ENCODE data around the gene UBE3D.

UBE3D gene

DNA sequence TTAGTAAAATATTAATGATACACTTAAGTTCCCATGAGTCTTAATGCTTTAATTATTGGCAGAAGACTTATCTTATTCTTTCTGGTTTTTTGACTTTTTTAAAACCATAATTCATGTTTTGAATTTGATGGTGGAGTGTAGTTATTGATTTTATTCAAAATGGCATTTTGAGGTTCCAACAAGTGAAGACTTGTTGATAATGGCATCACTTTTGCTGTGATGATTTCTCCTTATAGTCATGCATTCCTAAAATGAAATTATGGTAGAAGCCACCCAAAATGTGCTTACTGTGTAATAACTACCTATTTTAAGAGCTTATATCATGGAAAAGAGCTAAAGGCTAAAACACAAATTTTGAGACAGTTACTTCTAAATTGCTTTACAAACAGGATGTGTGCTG, 4.0 kb upstream of the UBE3D start:
- no peak overlapping the region for H3K4me3 Mint-ChIP-seq
- H3K36me3 Mint-ChIP-seq (ENCODE audit: low read depth), result peaks cover 17% of the 10 kb centered on the region
- no peak for DNase-seq
- no peaks in the 10 kb centered on the region for H3K9me3 Mint-ChIP-seq
- peaks cover 43% of the 10 kb centered on the region for H3K4me1 Mint-ChIP-seq (ENCODE audit: low read depth)
- H3K27ac Mint-ChIP-seq, result no peak overlapping the region
- H3K27me3 Mint-ChIP-seq, result no peaks in the 10 kb centered on the region

DNA sequence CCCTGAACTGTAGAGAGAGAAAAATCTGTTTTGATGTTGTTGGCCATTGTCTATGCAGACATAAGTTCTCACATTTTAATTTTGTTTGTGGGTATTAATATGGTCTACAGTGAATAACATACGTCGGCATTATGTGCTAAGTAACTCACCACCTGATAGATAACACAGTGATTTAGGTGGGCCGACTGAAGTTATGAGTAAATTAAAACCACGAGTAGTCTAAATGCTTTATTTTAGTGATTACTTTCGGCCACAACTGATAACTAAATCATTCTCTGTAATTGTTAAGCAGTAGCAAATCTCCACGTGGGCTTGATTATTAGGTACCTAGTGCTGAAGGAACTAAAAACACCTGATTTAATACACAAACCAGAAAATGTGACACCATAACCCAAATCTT, 3.0 kb upstream of the UBE3D start:
- peaks cover 17% of the 10 kb centered on the region for H3K36me3 Mint-ChIP-seq (ENCODE audit: low read depth)
- peaks cover 49% of the 10 kb centered on the region for H3K4me1 Mint-ChIP-seq (ENCODE audit: low read depth)
- no peak for DNase-seq
- no peaks in the 10 kb centered on the region for H3K9me3 Mint-ChIP-seq
- H3K27ac Mint-ChIP-seq, result peak overlapping the region; percentile 93
- peak overlapping the region; percentile 87 for H3K4me3 Mint-ChIP-seq
- no peaks in the 10 kb centered on the region for H3K27me3 Mint-ChIP-seq

DNA sequence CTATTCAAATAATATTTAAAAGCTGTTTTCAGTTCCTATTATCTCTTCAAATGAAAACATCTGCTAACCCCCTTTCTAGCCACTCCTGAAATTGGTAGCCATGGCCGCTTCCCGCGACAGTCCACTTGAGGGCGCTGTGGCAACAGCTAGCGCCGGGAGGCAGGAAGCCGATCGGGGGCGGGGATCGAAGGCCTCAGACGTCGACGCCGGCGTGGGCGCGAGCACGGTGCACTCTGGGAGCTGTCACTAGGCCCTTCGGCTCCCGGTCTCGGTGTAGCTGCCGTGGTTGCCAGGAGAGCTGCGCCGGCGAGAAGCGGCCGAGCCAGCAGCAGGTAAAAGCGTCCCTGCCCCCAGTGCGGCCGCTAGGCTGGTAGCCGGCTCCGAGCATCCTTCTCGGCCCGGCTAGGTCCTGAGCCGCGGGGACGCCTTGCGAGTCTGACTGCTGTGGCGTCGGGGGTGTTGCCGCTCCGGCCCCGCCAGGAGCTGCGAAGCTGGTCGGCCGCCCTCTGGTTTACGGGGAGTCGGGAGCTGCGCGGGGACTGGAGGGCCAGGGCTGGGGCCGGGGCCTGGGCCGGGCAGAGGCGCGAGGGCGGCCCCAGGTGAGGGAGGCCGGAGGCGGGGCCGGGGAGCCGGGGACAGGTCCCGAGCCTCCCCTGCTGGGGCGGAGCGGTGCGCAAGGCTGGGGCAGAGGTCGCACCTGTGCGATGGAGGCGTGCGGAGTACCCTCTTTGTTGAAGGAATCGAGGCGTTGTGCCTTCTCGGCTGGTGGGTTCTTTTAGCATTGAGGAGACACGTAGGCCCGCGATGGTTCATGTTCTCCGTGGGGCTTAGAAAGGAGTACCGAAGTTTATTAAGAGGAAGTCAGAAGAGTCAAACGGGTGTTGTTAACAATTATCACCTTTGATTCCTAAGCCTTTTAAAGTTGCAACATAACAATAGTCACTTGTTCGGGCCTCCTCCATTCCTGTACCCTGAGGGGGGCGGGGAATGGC, 2.1 kb upstream of the UBE3D start, which contains the start of gene DOP1A:
Gene DOP1A (plus strand): TSS at position 224 of the 992 bp plus-strand sequence. CDS start 29,307 bp downstream, outside the sequence.
- no peaks in the 10 kb centered on the region for H3K27me3 Mint-ChIP-seq
- H3K4me1 Mint-ChIP-seq (ENCODE audit: low read depth), result peaks cover 49% of the 10 kb centered on the region
- DNase-seq, result peak; percentile 98
- no peaks in the 10 kb centered on the region for H3K9me3 Mint-ChIP-seq
- peak within 1 kb of the TSS; percentile 93 for H3K27ac Mint-ChIP-seq
- peak within 1 kb of the TSS; percentile 87 for H3K4me3 Mint-ChIP-seq
- peaks cover 19% of the 10 kb centered on the region for H3K36me3 Mint-ChIP-seq (ENCODE audit: low read depth)

DNA sequence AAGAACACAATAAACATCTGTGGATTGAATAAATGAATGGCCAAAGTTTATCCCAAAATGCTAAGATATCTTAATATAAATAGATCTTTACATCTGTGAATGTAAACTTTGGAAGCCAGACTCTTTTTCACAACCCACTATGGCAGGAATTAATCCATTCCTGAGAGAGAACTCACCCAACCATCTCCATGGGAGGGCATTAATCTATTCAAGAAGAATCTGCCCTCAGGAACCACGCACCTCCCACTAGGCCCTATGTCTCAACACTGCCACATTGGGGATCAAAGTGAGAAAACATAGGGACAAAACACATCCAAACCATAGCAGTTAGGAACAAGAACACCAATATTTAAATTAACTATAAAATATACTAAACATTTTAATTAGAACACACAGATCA, 3.4 kb downstream of the UBE3D start:
- Mint-ChIP-seq H3K36me3 (ENCODE audit: low read depth) (peaks cover 49% of the 10 kb centered on the region), H3K9me3 (no peaks in the 10 kb centered on the region), H3K27ac (no peak overlapping the region), H3K27me3 (no peaks in the 10 kb centered on the region), H3K4me1 (ENCODE audit: low read depth) (peaks cover 33% of the 10 kb centered on the region), H3K4me3 (no peak overlapping the region)
- no peak for DNase-seq

DNA sequence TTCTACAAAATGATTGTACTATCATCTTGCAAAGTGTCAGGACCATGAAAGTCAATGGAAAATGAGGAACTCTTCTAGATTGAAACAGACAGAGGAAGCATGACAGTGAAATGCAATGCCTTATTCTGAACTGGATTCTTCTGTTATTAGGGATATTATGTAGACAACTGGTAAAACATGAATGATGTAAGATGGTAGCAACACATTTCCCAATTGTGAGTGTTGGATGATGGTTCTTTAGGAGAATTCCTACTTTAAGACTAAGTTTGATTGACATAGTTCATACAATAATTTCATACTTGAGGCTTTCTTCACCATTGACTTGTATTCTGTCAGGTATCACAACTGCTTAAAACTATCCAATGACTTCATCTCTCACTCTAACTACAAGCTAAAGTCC, 4.5 kb downstream of the UBE3D start:
- no peak for DNase-seq
- Mint-ChIP-seq H3K4me3 (no peak overlapping the region), H3K4me1 (ENCODE audit: low read depth) (peaks cover 32% of the 10 kb centered on the region), H3K36me3 (ENCODE audit: low read depth) (peaks cover 60% of the 10 kb centered on the region), H3K27ac (no peak overlapping the region), H3K9me3 (no peaks in the 10 kb centered on the region), H3K27me3 (no peaks in the 10 kb centered on the region)

DNA sequence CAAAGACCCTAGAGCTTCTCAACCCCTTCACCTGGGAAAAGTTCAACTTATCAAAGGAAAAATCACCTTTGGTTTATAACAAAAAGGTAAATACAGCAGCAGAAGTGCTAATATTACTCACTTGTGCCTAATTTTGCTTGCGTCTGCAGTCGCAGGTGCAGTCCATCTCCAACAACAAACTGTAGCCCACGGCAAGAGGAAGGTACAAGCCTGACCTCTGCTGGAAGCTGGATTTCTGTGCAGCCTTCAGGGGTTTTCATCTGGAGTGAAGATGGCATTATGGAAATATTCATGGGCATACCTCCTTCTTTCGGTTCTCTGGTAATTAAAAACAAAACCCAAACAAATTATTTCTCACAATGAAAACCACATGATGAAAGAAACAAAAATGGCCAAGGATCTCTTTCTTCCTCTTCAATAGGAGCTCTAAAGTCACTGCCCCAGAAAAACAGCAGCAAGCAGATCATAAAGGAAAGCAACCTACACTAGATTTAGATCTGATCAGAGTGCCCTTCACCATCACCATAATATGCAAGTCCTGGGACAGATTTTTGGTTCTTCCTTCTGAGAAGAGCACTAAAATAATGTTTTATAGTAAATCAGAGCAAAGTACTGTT, 7.8 kb downstream of the UBE3D start:
- no peak for DNase-seq
- H3K9me3 Mint-ChIP-seq, result no peaks in the 10 kb centered on the region
- H3K36me3 Mint-ChIP-seq (ENCODE audit: low read depth), result peaks cover 76% of the 10 kb centered on the region
- H3K27me3 Mint-ChIP-seq, result no peaks in the 10 kb centered on the region
- H3K4me1 Mint-ChIP-seq (ENCODE audit: low read depth), result peaks cover 14% of the 10 kb centered on the region
- no peak overlapping the region for H3K4me3 Mint-ChIP-seq
- no peak overlapping the region for H3K27ac Mint-ChIP-seq

DNA sequence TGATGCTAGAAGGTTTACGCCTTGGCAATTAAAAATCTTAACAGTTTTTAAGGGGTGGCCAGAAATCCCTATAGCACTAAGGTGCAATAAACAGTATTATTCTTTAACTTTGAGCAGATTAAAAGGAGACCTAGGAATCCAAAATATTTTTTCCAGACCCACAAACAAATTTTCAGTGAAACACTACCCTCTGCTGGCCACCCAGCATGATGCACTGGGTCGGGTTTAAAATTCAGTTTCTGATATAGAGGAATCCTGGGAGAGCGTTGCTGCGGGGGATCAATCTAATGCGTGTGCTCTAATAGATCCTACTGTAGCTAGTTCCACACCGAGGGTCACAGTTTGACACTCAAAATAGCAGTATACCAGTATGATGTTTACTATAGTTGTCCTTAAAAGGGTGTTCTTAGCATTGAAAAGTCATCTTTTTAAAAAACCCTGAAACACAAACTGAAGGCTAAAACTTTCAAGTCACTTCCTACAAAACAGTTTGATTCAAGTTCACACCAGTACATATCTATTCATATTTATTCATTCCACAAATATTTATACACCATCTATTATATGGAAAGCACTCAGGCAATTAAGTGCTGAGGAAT, 10.2 kb downstream of the UBE3D start:
- Mint-ChIP-seq H3K27ac (no peak overlapping the region), H3K9me3 (no peaks in the 10 kb centered on the region), H3K4me3 (no peak overlapping the region), H3K27me3 (no peaks in the 10 kb centered on the region), H3K36me3 (ENCODE audit: low read depth) (peaks cover 80% of the 10 kb centered on the region), H3K4me1 (ENCODE audit: low read depth) (peaks cover 3% of the 10 kb centered on the region)
- peak; percentile 38 for DNase-seq

DNA sequence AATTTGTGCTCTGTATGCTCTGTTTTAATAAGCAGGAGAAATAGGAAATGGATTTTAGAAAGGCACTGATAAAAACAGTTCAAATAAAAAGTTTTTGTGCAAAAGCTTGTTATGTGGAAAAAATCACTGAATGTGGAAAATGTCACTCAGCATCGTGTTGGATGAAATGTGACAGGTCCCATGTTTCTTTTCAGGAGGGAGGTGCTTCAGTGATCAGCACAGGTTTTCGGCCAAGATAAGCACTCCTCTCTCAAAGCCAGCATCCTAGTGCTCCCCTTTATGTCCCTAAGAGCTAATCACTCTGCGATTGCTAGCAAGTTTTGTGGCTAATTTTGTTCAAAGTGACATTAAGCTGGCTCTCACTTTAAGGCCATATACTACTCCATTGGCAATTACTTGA, 12.0 kb downstream of the UBE3D start:
- Mint-ChIP-seq H3K27ac (no peak overlapping the region), H3K9me3 (no peaks in the 10 kb centered on the region), H3K4me1 (ENCODE audit: low read depth) (peaks cover 3% of the 10 kb centered on the region), H3K4me3 (no peak overlapping the region), H3K36me3 (ENCODE audit: low read depth) (peaks cover 83% of the 10 kb centered on the region), H3K27me3 (no peaks in the 10 kb centered on the region)
- no peak for DNase-seq

DNA sequence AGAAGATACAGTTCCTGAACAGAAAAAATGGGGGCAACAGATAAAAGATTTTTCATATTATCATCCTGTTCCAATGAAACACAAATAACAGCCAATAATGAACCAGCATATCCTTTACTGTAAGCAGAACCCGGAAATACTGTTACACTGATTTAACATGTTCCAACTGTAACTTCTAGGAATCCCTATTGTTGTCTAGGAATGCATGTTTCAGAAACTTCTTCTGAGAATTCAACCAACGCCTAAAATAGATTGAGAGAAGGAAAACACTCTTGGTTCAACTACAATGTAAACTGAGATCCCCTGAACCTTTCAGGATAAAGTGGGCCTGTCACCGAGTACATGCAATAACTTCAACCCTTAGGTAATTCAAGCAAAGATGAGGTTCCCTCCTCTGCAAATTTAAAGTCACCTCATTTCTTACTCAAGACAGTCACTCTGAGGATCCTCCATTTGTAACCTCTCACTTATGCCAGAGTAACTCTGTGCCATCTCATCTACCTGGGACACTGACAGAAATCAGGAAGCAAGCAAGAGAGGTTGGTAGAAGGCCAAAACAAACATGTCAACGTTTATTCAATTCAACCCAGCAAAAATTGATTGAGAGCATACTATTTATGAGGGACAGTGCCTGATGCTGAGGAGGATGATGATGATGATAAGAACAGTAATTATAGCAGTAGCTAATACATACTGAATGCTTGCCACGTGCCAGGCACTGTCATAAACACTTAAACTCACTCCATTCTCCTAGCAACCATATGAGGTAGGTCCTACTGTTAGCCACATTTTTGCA, 14.1 kb downstream of the UBE3D start:
- Mint-ChIP-seq H3K27ac (no peak overlapping the region), H3K4me3 (no peak overlapping the region), H3K36me3 (ENCODE audit: low read depth) (peaks cover 72% of the 10 kb centered on the region), H3K4me1 (ENCODE audit: low read depth) (no peaks in the 10 kb centered on the region), H3K9me3 (no peaks in the 10 kb centered on the region), H3K27me3 (no peaks in the 10 kb centered on the region)
- no peak for DNase-seq

DNA sequence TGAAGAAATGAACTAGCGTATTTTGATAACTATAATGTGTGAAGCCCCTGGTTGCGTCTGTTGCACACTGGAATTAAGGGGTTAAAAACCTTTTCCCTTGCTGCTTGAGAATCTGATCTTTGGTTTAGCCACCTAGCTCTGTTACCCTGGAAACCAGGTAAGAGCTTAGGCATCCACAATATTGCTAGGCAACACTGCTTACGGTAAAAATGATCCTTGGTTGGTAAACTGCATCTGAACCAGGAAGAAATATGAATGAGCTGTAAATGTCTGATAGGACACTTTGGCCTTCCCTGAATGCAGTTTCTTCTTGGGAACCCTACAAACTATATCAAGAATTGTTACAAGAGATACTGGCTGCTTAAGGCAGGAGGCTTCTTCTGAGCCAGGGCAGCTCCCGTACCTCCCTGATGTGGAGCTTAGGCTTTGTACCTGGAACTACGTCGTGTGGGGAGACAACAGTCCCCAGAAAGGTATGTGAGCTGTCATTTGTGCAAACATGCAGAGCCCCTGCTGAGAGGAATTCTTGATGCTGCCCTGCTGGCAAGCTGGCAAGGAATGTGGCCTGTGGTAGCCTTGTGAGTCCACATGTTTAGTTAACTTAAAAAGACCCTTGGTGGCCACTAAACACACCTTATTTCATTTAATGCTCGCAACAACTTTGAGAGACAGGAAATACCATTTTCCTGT, 18.4 kb downstream of the UBE3D start:
- no peak overlapping the region for H3K27ac Mint-ChIP-seq
- no peaks in the 10 kb centered on the region for H3K4me1 Mint-ChIP-seq (ENCODE audit: low read depth)
- peaks cover 60% of the 10 kb centered on the region for H3K36me3 Mint-ChIP-seq (ENCODE audit: low read depth)
- no peak for DNase-seq
- no peak overlapping the region for H3K4me3 Mint-ChIP-seq
- H3K27me3 Mint-ChIP-seq, result no peaks in the 10 kb centered on the region
- no peaks in the 10 kb centered on the region for H3K9me3 Mint-ChIP-seq

DNA sequence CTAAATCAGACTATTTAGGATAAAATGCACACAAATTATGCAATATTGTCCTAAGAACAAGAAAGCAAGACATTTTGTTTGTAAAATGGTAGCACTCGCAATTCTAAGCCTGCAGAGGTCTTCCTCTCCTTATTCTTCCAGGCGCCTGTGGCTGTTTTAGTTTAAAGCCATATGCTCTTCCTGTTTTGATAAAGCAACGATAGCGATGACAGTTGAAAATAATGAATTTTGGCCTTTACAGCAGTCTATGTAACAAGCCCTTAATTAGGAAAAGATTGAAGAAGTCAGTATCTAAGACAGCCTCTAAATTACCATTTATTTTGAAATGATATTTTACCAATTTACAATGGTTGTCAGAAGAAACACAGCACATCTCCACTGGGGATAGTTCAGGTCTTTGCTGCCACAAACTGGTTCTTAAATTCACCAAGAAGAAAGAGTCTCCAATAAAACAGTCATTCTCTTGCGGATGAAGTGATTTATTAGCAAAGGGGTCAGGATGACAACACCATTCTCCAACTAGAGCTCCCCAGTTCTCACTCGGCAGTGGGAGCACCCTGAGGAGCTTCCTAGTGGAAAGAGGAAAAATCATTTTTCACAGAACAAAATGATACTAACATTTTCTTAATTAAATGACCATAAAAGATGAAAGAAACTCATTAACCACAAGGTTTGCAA, 21.4 kb downstream of the UBE3D start:
- Mint-ChIP-seq H3K4me1 (ENCODE audit: low read depth) (no peaks in the 10 kb centered on the region), H3K36me3 (ENCODE audit: low read depth) (peaks cover 47% of the 10 kb centered on the region), H3K27me3 (no peaks in the 10 kb centered on the region), H3K27ac (no peak overlapping the region), H3K9me3 (no peaks in the 10 kb centered on the region), H3K4me3 (no peak overlapping the region)
- no peak for DNase-seq

DNA sequence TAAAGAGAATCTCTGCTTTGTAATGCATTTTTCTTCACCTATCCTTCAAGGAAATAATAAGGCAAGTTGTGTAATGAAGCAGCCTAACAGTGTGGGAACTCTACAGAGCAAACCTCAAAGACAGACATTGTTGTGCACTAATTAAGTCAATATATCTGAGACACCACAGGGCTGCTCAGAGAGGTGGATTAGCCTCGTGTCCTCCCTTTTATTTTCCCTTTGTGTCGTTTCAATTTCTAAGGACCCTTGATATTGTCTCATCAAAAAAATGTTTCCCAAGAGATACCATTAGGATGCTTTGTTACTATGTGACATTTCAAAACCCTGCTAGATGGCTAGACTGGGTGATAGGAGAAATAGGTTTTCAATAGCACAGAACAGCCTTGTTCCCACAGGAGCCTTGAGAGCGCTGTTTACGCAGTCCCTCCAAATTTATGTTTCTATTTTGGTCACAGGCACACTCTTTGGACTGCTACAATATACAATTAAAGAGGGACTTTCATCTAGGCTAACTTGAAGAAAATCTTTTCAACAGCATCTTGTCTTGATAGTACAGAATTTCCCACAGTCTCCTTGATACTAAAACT, 23.1 kb downstream of the UBE3D start:
- Mint-ChIP-seq H3K36me3 (ENCODE audit: low read depth) (peaks cover 45% of the 10 kb centered on the region), H3K27ac (no peak overlapping the region), H3K9me3 (no peaks in the 10 kb centered on the region), H3K4me1 (ENCODE audit: low read depth) (no peaks in the 10 kb centered on the region), H3K4me3 (no peak overlapping the region), H3K27me3 (no peaks in the 10 kb centered on the region)
- DNase-seq, result no peak

DNA sequence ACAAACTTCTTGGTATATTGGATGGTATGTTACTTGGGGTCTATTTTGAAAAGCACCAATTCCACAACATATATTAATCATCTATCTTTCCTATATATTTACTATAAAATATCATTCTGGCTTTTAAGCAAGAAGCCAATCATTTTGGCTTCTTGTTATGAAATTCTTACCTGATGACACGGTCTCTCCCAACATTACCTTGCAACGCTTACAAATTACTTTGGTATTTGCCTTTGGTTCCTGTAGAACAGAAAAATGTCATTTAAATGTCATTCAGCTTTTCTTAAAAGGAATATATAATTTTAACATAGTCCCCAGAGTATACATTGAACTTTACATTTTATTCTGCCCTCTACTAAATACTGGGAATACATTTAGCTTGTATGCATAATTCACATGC, 27.4 kb downstream of the UBE3D start:
- H3K36me3 Mint-ChIP-seq (ENCODE audit: low read depth), result peaks cover 63% of the 10 kb centered on the region
- no peaks in the 10 kb centered on the region for H3K27me3 Mint-ChIP-seq
- H3K4me1 Mint-ChIP-seq (ENCODE audit: low read depth), result no peaks in the 10 kb centered on the region
- peaks cover 2% of the 10 kb centered on the region for H3K9me3 Mint-ChIP-seq
- no peak overlapping the region for H3K4me3 Mint-ChIP-seq
- DNase-seq, result no peak
- no peak overlapping the region for H3K27ac Mint-ChIP-seq
